SK-N-SH (cell line): ENCODE results near the gene PRAF2.

ENCODE experiments used
- CHD2 ChIP-seq: fragments of 150-350 bp; IDR thresholded peaks from 2 replicates; pipeline ENCODE4 v1.6.1; 2018; ENCODE audit warnings: low read length; ENCODE audit not compliant: partially characterized antibody
- ELF1 ChIP-seq: IDR thresholded peaks from 2 replicates; pipeline ENCODE4 v1.4.0; 2012
- EZH2phosphoT487 ChIP-seq: fragments of 200-600 bp; sonication (generic); IDR thresholded peaks from 2 replicates; pipeline ENCODE4 v1.6.1; 2017; ENCODE audit warnings: low read depth, mixed run types, mild to moderate bottlenecking, antibody characterized with exemption, moderate library complexity, borderline replicate concordance
- FOXJ3 ChIP-seq: sonication (generic); formaldehyde crosslinking; IDR thresholded peaks from 2 replicates; pipeline ENCODE4 v1.5.1; 2020; ENCODE audit warnings: mild to moderate bottlenecking, missing genetic modification reagents
- MAX ChIP-seq: IDR thresholded peaks from 2 replicates; pipeline ENCODE4 v1.4.0; 2012; ENCODE audit warnings: low read depth
- NFIC ChIP-seq: IDR thresholded peaks from 2 replicates; pipeline ENCODE4 v1.4.0; 2012; ENCODE audit warnings: borderline replicate concordance
- SIN3A ChIP-seq: IDR thresholded peaks from 2 replicates; pipeline ENCODE4 v1.6.1; 2012; ENCODE audit warnings: low read depth, mild to moderate bottlenecking, low read length, moderate library complexity, borderline replicate concordance
- USF2 ChIP-seq: fragments of 150-350 bp; IDR thresholded peaks from 2 replicates; pipeline ENCODE4 v1.6.1; 2017; ENCODE audit warnings: antibody characterized with exemption, low read length, low read depth, borderline replicate concordance
- TF ChIP-seq, protein P1 (sequence below): fragments of 200-600 bp; sonication (generic); IDR thresholded peaks from 2 replicates; pipeline ENCODE4 v1.6.1; 2017; ENCODE audit warnings: antibody characterized with exemption, mild to moderate bottlenecking, moderate library complexity
- TF ChIP-seq, protein P2 (sequence below): IDR thresholded peaks from 2 replicates; pipeline ENCODE4 v1.4.0; 2012; ENCODE audit warnings: low read depth, borderline replicate concordance

GRCh38 chrX:49061916-49062315 is 11.9 kb downstream of the PRAF2 start:
- TF ChIP-seq NFIC (no peak), EZH2phosphoT487 (no peak), FOXJ3 (CRISPR knock-in tag) (no peak), SIN3A (no peak), ELF1 (no peak), CHD2 (no peak), USF2 (no peak), MAX (no peak)
- TF ChIP-seq, protein P1, sequence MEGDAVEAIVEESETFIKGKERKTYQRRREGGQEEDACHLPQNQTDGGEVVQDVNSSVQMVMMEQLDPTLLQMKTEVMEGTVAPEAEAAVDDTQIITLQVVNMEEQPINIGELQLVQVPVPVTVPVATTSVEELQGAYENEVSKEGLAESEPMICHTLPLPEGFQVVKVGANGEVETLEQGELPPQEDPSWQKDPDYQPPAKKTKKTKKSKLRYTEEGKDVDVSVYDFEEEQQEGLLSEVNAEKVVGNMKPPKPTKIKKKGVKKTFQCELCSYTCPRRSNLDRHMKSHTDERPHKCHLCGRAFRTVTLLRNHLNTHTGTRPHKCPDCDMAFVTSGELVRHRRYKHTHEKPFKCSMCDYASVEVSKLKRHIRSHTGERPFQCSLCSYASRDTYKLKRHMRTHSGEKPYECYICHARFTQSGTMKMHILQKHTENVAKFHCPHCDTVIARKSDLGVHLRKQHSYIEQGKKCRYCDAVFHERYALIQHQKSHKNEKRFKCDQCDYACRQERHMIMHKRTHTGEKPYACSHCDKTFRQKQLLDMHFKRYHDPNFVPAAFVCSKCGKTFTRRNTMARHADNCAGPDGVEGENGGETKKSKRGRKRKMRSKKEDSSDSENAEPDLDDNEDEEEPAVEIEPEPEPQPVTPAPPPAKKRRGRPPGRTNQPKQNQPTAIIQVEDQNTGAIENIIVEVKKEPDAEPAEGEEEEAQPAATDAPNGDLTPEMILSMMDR: no peak
- TF ChIP-seq, protein P2, sequence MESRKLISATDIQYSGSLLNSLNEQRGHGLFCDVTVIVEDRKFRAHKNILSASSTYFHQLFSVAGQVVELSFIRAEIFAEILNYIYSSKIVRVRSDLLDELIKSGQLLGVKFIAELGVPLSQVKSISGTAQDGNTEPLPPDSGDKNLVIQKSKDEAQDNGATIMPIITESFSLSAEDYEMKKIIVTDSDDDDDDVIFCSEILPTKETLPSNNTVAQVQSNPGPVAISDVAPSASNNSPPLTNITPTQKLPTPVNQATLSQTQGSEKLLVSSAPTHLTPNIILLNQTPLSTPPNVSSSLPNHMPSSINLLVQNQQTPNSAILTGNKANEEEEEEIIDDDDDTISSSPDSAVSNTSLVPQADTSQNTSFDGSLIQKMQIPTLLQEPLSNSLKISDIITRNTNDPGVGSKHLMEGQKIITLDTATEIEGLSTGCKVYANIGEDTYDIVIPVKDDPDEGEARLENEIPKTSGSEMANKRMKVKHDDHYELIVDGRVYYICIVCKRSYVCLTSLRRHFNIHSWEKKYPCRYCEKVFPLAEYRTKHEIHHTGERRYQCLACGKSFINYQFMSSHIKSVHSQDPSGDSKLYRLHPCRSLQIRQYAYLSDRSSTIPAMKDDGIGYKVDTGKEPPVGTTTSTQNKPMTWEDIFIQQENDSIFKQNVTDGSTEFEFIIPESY: no peak
